Fibroblast of lung (primary cell): ENCODE results near the gene FGF2.

Source experiments
- EZH2 ChIP-seq: IDR thresholded peaks from 2 replicates; pipeline ENCODE4 v1.5.1; 2012; ENCODE audit warnings: low read length, control low read depth, mild to moderate bottlenecking; ENCODE audit errors: missing control alignments
- TF ChIP-seq, protein P1 (sequence below), 2 donors: IDR thresholded peaks in 1 of 2; conservative IDR thresholded peaks in 1 of 2; 1 replicate in 1 of 2; 2 replicates in 1 of 2; pipeline ENCODE4 v1.5.1; 2011 to 2012; ENCODE audit warnings: low read length in 2 of 2, control low read depth in 1 of 2, inconsistent platforms in 1 of 2, low read depth in 1 of 2, mild to moderate bottlenecking in 1 of 2

DNA sequence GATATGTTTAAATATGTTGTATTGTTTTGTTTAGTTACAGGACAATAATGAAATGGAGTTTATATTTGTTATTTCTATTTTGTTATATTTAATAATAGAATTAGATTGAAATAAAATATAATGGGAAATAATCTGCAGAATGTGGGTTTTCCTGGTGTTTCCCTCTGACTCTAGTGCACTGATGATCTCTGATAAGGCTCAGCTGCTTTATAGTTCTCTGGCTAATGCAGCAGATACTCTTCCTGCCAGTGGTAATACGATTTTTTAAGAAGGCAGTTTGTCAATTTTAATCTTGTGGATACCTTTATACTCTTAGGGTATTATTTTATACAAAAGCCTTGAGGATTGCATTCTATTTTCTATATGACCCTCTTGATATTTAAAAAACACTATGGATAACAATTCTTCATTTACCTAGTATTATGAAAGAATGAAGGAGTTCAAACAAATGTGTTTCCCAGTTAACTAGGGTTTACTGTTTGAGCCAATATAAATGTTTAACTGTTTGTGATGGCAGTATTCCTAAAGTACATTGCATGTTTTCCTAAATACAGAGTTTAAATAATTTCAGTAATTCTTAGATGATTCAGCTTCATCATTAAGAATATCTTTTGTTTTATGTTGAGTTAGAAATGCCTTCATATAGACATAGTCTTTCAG is 68.8 kb downstream of the FGF2 start:
- TF ChIP-seq, protein P1, sequence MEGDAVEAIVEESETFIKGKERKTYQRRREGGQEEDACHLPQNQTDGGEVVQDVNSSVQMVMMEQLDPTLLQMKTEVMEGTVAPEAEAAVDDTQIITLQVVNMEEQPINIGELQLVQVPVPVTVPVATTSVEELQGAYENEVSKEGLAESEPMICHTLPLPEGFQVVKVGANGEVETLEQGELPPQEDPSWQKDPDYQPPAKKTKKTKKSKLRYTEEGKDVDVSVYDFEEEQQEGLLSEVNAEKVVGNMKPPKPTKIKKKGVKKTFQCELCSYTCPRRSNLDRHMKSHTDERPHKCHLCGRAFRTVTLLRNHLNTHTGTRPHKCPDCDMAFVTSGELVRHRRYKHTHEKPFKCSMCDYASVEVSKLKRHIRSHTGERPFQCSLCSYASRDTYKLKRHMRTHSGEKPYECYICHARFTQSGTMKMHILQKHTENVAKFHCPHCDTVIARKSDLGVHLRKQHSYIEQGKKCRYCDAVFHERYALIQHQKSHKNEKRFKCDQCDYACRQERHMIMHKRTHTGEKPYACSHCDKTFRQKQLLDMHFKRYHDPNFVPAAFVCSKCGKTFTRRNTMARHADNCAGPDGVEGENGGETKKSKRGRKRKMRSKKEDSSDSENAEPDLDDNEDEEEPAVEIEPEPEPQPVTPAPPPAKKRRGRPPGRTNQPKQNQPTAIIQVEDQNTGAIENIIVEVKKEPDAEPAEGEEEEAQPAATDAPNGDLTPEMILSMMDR (conservative IDR thresholded peaks at IDR 0.05 in 1 of 2, IDR thresholded peaks at IDR 0.05 in 1 of 2; ENCODE audit: low read depth in 1 of 2, low read length in 2 of 2) = no peak
- no peak for TF ChIP-seq EZH2
